Aorta (tissue), 5 donors: Measurements from ENCODE around the gene FCER1G. TPM values are rescaled to one million over a fixed set of nuclear protein-coding genes. Genes with fewer than 3 reads are reported as not detected.

Source experiments
- ATAC-seq: fragments of 200-7000 bp; cut with Tn5 transposase; one replicate; pipeline ENCODE4 v1.9.1; 2022; ENCODE audit warnings: moderate library complexity; ENCODE audit not compliant: low FRiP score
- DNase-seq, 2 donors: peaks; one replicate each; pipeline ENCODE4 v3.0.0-alpha.2; 2020
- H3K27ac ChIP-seq, 2 donors: one replicate each; pipeline ENCODE4 v1.5.1; 2013; ENCODE audit warnings: low read length in 2 of 2, mild to moderate bottlenecking in 2 of 2, moderate library complexity in 2 of 2, control low read depth in 1 of 2, inconsistent platforms in 1 of 2, low read depth in 1 of 2
- H3K27me3 ChIP-seq, 2 donors: one replicate each; pipeline ENCODE4 v1.6.1; 2013; ENCODE audit warnings: control low read depth in 1 of 2, low read length in 1 of 2, mild to moderate bottlenecking in 1 of 2, moderate library complexity in 1 of 2; ENCODE audit not compliant: insufficient read depth in 2 of 2, control insufficient read depth in 1 of 2
- H3K36me3 ChIP-seq, 2 donors: one replicate each; pipeline ENCODE4 v1.6.1; 2013; ENCODE audit warnings: control low read depth in 1 of 2, low read length in 1 of 2, mild to moderate bottlenecking in 1 of 2; ENCODE audit not compliant: insufficient read depth in 2 of 2, control insufficient read depth in 1 of 2
- H3K4me1 ChIP-seq, 2 donors: one replicate each; pipeline ENCODE4 v1.6.1; 2013; ENCODE audit warnings: low read length in 2 of 2, control low read depth in 1 of 2, mild to moderate bottlenecking in 1 of 2, moderate library complexity in 1 of 2; ENCODE audit not compliant: insufficient read depth in 2 of 2, control insufficient read depth in 1 of 2
- H3K4me3 ChIP-seq, 2 donors: one replicate each; pipeline ENCODE4 v1.5.1; 2013; ENCODE audit warnings: low read length in 2 of 2, control low read depth in 1 of 2, mild to moderate bottlenecking in 1 of 2
- H3K9me3 ChIP-seq: one replicate; pipeline ENCODE4 v1.6.1; 2013; ENCODE audit warnings: mild to moderate bottlenecking, low read length; ENCODE audit not compliant: control insufficient read depth
- WGBS, 2 donors: extraction: QIAGEN DNeasy Blood & Tissue Kit; methylation state at CpG; one replicate each; pipeline ENCODE4 v1.1.7; 2013; 5-methylcytosine and 5-hydroxymethylcytosine counted together
- intact Hi-C, 2 donors: fragments of 100-400 bp; cut with DNase I; formaldehyde crosslinking; loops; one replicate each; pipeline versions ENCODE4 v1.14.2 to v1.15.0; 2022
- polyA plus RNA-seq, 2 donors: library from polyadenylated mRNA; stranded (reverse); fragments of 200-250 nt; gene quantifications; one replicate each; pipeline ENCODE4 v1.2.3, GENCODE V29; 2013
- total RNA-seq, 2 donors: library from RNA; stranded (reverse); fragmentation: NEBNext Ultra II Directional; extraction: Animal tissue kit (Norgen Biotek cat#: 25700); gene quantifications; one replicate each; pipeline ENCODE4 v1.2.1, GENCODE V29; 2021
- donor health status: healthy with polysubstance abuse.
- donor health status: Bipolar disorder and iron deficiency.
- donor health status: DM: no; HTN: no; CAD: no.
- donor health status: DM: no; HTN: no; CAD: no.
- donor health status: DM: yes; HTN: yes; CAD: no.

FCER1G gene
- total and polyA plus RNA-seq, 4 donors: 35.7 to 154 (median 69.1) TPM

DNA sequence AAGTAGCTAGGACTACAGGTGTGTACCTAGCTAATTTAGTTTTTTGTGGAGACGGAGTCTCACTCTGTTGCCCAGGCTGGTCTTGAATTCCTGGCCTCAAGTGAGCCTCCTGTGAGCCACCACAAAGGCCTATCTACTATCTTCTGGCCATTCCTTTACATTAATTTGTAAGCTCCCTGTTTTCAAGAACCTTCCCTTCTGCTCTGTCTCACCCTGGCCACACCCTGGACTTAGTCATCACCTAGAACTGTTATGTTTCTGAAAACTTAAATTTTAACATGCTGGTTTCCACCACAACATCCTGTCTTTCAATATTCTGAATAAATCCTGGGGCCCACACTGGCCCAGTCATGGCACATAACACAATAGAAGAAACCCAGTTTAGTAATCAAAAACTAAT is 32.9 kb upstream of the FCER1G start:
- 95 to 98% methylated on average over 1 of the region's 1 CpG for WGBS, 2 donors
- no peak overlapping the region for H3K27ac ChIP-seq

DNA sequence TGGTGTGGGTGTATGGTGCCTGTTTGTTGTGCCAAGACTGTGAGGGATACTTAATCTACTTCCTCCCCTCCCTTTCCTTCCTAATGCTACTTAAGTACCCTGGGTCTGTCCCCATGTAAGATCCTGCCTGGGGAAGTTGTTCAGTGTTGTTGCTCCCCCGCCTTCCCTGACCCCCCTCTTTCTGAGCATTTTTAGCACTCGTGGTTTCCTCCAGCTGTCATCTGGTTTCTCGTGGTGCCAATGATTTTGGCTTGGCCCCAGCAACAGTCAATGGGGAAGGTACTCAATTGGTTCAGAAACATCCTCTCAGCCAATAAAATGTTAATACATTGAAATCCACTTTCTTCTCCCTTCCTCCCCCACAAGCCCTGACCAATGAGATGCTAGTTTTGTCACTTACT is 29.8 kb upstream of the FCER1G start:
- Histone ChIP-seq H3K27ac (no peak overlapping the region), H3K36me3 (no peaks in the 10 kb centered on the region), H3K9me3 (no peaks in the 10 kb centered on the region), H3K27me3 (no peaks in the 10 kb centered on the region), H3K4me1 (no peaks in the 10 kb centered on the region), H3K4me3 (no peak overlapping the region)
- intact Hi-C loops: no loop called here
- DNase-seq: peak; percentile 62 to 87
- 10 to 16% methylated on average over 3 of the region's 3 CpGs for WGBS, 2 donors
- peak; percentile 85 for ATAC-seq

More for the DNA sequence above, 32.9 kb upstream of the FCER1G start:
- no peaks in the 10 kb centered on the region for H3K9me3 ChIP-seq
- DNase-seq (peak; percentile 27 to 35), ATAC-seq (no peak)
- no peaks in the 10 kb centered on the region for H3K27me3 ChIP-seq
- no peaks in the 10 kb centered on the region for H3K4me1 ChIP-seq
- intact Hi-C loops: no loop called here
- no peak overlapping the region for H3K4me3 ChIP-seq
- no peaks in the 10 kb centered on the region for H3K36me3 ChIP-seq

GRCh38 chr1:161185732-161186311 is 29.3 kb upstream of the FCER1G start:
- peak; percentile 34 for ATAC-seq

GRCh38 chr1:161187311-161187710 is 27.8 kb upstream of the FCER1G start:
- 84 to 88% methylated on average over 3 of the region's 3 CpGs for WGBS, 2 donors
- Histone ChIP-seq H3K4me1 (no peaks in the 10 kb centered on the region), H3K9me3 (no peaks in the 10 kb centered on the region), H3K27ac (no peak overlapping the region), H3K36me3 (no peaks in the 10 kb centered on the region), H3K27me3 (no peaks in the 10 kb centered on the region), H3K4me3 (no peak overlapping the region)
- ATAC-seq (no peak), DNase-seq (peak; percentile 30 to 67)
- intact Hi-C loops: no loop called here

More at GRCh38 chr1:161185732-161186311, 29.3 kb upstream of the FCER1G start:
- H3K4me1 ChIP-seq: no peaks in the 10 kb centered on the region
- no peaks in the 10 kb centered on the region for H3K36me3 ChIP-seq
- no peaks in the 10 kb centered on the region for H3K27me3 ChIP-seq
- WGBS, 2 donors: 42 to 47% methylated on average over 2 of the region's 2 CpGs
- peak; percentile 42 to 61 for DNase-seq
- no peaks in the 10 kb centered on the region for H3K9me3 ChIP-seq
- intact Hi-C loops: no loop called here
- no peak overlapping the region for H3K4me3 ChIP-seq
- no peak overlapping the region for H3K27ac ChIP-seq

GRCh38 chr1:161188381-161188780 is 26.7 kb upstream of the FCER1G start:
- H3K4me3 ChIP-seq: no peak overlapping the region

DNA sequence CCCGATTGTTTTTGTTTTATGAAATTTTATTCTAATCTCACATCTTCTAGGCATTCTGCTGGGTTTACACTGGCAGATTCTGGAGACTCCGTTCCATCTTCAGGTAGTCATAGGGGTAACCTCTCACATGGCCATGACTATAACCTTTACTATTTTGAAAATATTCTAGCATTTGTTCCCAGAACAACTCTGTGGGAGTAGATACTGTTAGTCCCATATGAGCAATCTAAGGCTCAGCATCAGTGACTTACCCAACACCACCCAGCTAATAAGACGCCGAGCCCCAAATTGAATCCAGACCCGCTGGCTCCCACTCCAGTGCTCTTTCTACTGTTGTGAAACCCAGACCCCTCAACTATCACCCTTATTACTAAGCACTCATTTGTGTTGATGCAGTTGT is 26.1 kb upstream of the FCER1G start:
- no peak overlapping the region for H3K4me3 ChIP-seq
- no peaks in the 10 kb centered on the region for H3K27me3 ChIP-seq
- intact Hi-C loops: no loop called here
- H3K27ac ChIP-seq: no peak overlapping the region
- WGBS, 2 donors: 92 to 93% methylated on average over 5 of the region's 5 CpGs
- no peaks in the 10 kb centered on the region for H3K36me3 ChIP-seq
- ATAC-seq (no peak), DNase-seq (peak in 1 of 2 donors; percentile 54)
- H3K4me1 ChIP-seq: no peaks in the 10 kb centered on the region
- no peaks in the 10 kb centered on the region for H3K9me3 ChIP-seq

More at GRCh38 chr1:161188381-161188780, 26.7 kb upstream of the FCER1G start:
- ATAC-seq (no peak), DNase-seq (no peak)
- WGBS, 2 donors: 80 to 87% methylated on average over 6 of the region's 6 CpGs
- no peaks in the 10 kb centered on the region for H3K27me3 ChIP-seq
- no peaks in the 10 kb centered on the region for H3K36me3 ChIP-seq
- H3K27ac ChIP-seq: no peak overlapping the region
- no peaks in the 10 kb centered on the region for H3K9me3 ChIP-seq
- no peaks in the 10 kb centered on the region for H3K4me1 ChIP-seq
- intact Hi-C loops: no loop called here

DNA sequence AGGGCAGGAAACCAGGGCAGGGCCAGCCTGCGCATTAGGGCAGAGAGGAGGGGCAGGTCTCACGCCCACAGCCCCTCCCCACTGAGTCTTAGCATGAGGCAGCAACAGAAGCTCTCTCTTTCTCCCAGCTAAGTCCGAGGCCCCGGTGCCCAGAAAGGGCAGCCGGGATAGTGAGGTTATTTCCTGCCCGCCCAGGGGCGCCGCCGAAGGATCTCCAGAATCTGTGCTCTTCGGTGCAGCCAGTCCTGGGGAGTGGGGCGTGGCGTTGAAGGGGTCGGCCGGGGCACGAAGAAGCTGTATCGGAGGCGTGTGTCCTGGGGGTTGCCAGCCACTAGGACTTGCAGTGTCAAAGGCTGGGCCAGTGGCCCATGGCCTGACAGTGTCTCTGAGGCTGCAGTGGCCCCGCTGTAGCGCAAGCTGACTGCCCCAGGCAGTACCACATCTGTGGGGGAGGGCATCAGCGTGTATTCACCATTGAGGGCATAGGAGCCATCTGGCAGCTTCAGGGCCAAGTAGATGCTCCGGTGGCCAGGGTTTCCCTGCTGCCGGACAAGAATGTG is 24.1 kb upstream of the FCER1G start:
- DNase-seq (peak; percentile 49 to 76), ATAC-seq (no peak)
- Histone ChIP-seq H3K9me3 (no peaks in the 10 kb centered on the region), H3K27ac (no peak overlapping the region), H3K36me3 (no peaks in the 10 kb centered on the region), H3K4me3 (no peak overlapping the region), H3K4me1 (no peaks in the 10 kb centered on the region), H3K27me3 (no peaks in the 10 kb centered on the region)
- WGBS, 2 donors: 62 to 71% methylated on average over 22 of the region's 22 CpGs
- intact Hi-C loops: loop anchor here in 1 of 2 donors (5.0 kb wide), 1 partner anchor 191 kb away; no protein-coding TSS in a partner anchor

GRCh38 chr1:161191971-161192370 is 23.1 kb upstream of the FCER1G start:
- DNase-seq (peak in 1 of 2 donors; percentile 61), ATAC-seq (no peak)
- 67 to 68% methylated on average over 8 of the region's 8 CpGs for WGBS, 2 donors
- H3K4me3 ChIP-seq: no peak overlapping the region
- H3K27ac ChIP-seq: no peak overlapping the region
- H3K4me1 ChIP-seq: no peaks in the 10 kb centered on the region
- no peaks in the 10 kb centered on the region for H3K36me3 ChIP-seq
- H3K9me3 ChIP-seq: no peaks in the 10 kb centered on the region
- intact Hi-C loops: loop anchor here in 1 of 2 donors (5.0 kb wide), 1 partner anchor 190 kb away; no protein-coding TSS in a partner anchor
- H3K27me3 ChIP-seq: no peaks in the 10 kb centered on the region
